ENCODE results near the gene RIT2. TPM values are rescaled to one million over a fixed set of nuclear protein-coding genes. Genes with fewer than 3 reads are reported as not detected.

Gene RIT2
- total RNA-seq, 1 experiment from 2014 or later = 1.5 TPM

GRCh38 chr18:42778024-42778423 is 337.5 kb downstream of the RIT2 start:
- Mint-ChIP-seq H3K27ac (no peak overlapping the region), H3K4me3 (no peak overlapping the region), H3K4me1 (peaks cover 56% of the 10 kb centered on the region), H3K27me3 (ENCODE audit: low read depth) (no peaks in the 10 kb centered on the region), H3K36me3 (no peaks in the 10 kb centered on the region), H3K9me3 (0 out of 2 replicates have a peak, but pooled peaks cover 4% of the 10 kb centered on the region)
- no peak; the same call in 1 of the 2 replicates for ATAC-seq
- no peak for TF ChIP-seq TP53 (CRISPR knock-in tag; IDR thresholded peaks at IDR 0.05)
- TF ChIP-seq GABPB1 (CRISPR knock-in tag; IDR thresholded peaks at IDR 0.05) = no peak
- no peak for TF ChIP-seq TEAD4 (CRISPR knock-in tag; IDR thresholded peaks at IDR 0.05)
- TF ChIP-seq MYBL2 (CRISPR knock-in tag; IDR thresholded peaks at IDR 0.05) = no peak
- TF ChIP-seq E2F1 (CRISPR knock-in tag; IDR thresholded peaks at IDR 0.05) = no peak
- no peak for TF ChIP-seq FOXP1 (CRISPR knock-in tag; IDR thresholded peaks at IDR 0.05; ENCODE audit: borderline replicate concordance)
- TF ChIP-seq GTF2I (CRISPR knock-in tag; conservative IDR thresholded peaks at IDR 0.05) = no peak
- TF ChIP-seq NR1H2 (CRISPR knock-in tag; IDR thresholded peaks at IDR 0.05) = no peak
- no peak for TF ChIP-seq OVOL2 (CRISPR knock-in tag; IDR thresholded peaks at IDR 0.05; ENCODE audit: borderline replicate concordance)
- POLR2A ChIA-PET = interaction anchor here (0.5 kb wide), 1 partner anchor 157 kb away, joined by 5 read pairs; no protein-coding TSS in a partner anchor
- no peak for DNase-seq (ENCODE audit: low spot score)
- CTCF ChIA-PET = interaction anchor here (0.6 kb wide), 1 partner anchor 65 kb away, joined by 3 read pairs; no protein-coding TSS in a partner anchor

GRCh38 chr18:42773870-42774269 is 341.6 kb downstream of the RIT2 start:
- Mint-ChIP-seq H3K9me3 (peaks cover 13% of the 10 kb centered on the region), H3K27me3 (ENCODE audit: low read depth) (no peaks in the 10 kb centered on the region), H3K36me3 (peaks cover 6% of the 10 kb centered on the region; the same call in 1 of the 2 replicates), H3K27ac (no peak overlapping the region), H3K4me1 (peaks cover 30% of the 10 kb centered on the region), H3K4me3 (no peak overlapping the region)
- ChIA-PET POLR2A (no interaction called here), CTCF (no interaction called here)
- ATAC-seq (no peak), DNase-seq (ENCODE audit: low spot score) (no peak)
- no peak for TF ChIP-seq SMAD3 (CRISPR knock-in tag; IDR thresholded peaks at IDR 0.05; ENCODE audit: borderline replicate concordance)

- POLR2A ChIA-PET = no interaction called here
- Mint-ChIP-seq H3K4me1 (peaks cover 12% of the 10 kb centered on the region), H3K27ac (no peak overlapping the region), H3K4me3 (no peak overlapping the region), H3K9me3 (peaks cover 22% of the 10 kb centered on the region), H3K27me3 (ENCODE audit: low read depth) (peaks cover 6% of the 10 kb centered on the region), H3K36me3 (peaks cover 15% of the 10 kb centered on the region)
- ATAC-seq = no peak
- CTCF ChIA-PET = no interaction called here
- DNase-seq (ENCODE audit: low spot score) = no peak
- TF ChIP-seq HMGXB4 (CRISPR knock-in tag; IDR thresholded peaks at IDR 0.05) (no peak), ZNF281 (CRISPR knock-in tag; IDR thresholded peaks at IDR 0.05) (no peak)
Measured at GRCh38 chr18:42771936-42772335, 343.5 kb downstream of the RIT2 start.

- Mint-ChIP-seq H3K36me3 (peaks cover 24% of the 10 kb centered on the region), H3K9me3 (peaks cover 26% of the 10 kb centered on the region), H3K27ac (no peak overlapping the region), H3K4me1 (peaks cover 11% of the 10 kb centered on the region), H3K27me3 (ENCODE audit: low read depth) (peaks cover 25% of the 10 kb centered on the region), H3K4me3 (no peak overlapping the region)
- POLR2A ChIA-PET = no interaction called here
- TF ChIP-seq NR3C1 (CRISPR knock-in tag; conservative IDR thresholded peaks at IDR 0.05; ENCODE audit: low read depth) = no peak
- TF ChIP-seq OVOL2 (CRISPR knock-in tag; IDR thresholded peaks at IDR 0.05; ENCODE audit: borderline replicate concordance) = no peak
- TF ChIP-seq NFE2L1 (CRISPR knock-in tag; IDR thresholded peaks at IDR 0.05) = no peak
- TF ChIP-seq TEAD4 (CRISPR knock-in tag; IDR thresholded peaks at IDR 0.05) = no peak
- no peak for TF ChIP-seq CBFB (CRISPR knock-in tag; IDR thresholded peaks at IDR 0.05; ENCODE audit: low read depth)
- TF ChIP-seq E2F5 (CRISPR knock-in tag; IDR thresholded peaks at IDR 0.05) = no peak
- no peak for TF ChIP-seq HMGA2 (CRISPR knock-in tag; IDR thresholded peaks at IDR 0.05)
- TF ChIP-seq ARID4B (CRISPR knock-in tag; IDR thresholded peaks at IDR 0.05; ENCODE audit: borderline replicate concordance) = no peak
- no peak for TF ChIP-seq MAX (CRISPR knock-in tag; IDR thresholded peaks at IDR 0.05)
- no peak for DNase-seq (ENCODE audit: low spot score)
- CTCF ChIA-PET = no interaction called here
- no peak for ATAC-seq
Measured at GRCh38 chr18:42765302-42765701, 350.2 kb downstream of the RIT2 start.

Measured in WTC11 (cell line).